Uterus (tissue), 4 donors: ENCODE data around the gene TK1. TPM values are rescaled to one million over a fixed set of nuclear protein-coding genes. Genes with fewer than 3 reads are reported as not detected.

Experiments
- DNase-seq, 2 donors: peaks; one replicate each; pipeline ENCODE4 v3.0.0-alpha.2; 2019 to 2020
- H3K27ac ChIP-seq, 2 donors: fragments of 200-600 bp; sonication (generic); 1 replicate in 1 of 2; 2 replicates in 1 of 2; pipeline ENCODE4 v1.5.1; 2016 to 2018
- H3K27me3 ChIP-seq, 2 donors: fragments of 200-600 bp; sonication (generic); one replicate each; pipeline ENCODE4 v1.5.1; 2018 to 2019; ENCODE audit warnings: control low read depth in 1 of 2
- H3K36me3 ChIP-seq, 2 donors: fragments of 200-600 bp; sonication (generic); one replicate each; pipeline ENCODE4 v1.5.1; 2019; ENCODE audit warnings: control low read depth in 1 of 2
- H3K4me1 ChIP-seq, 2 donors: fragments of 200-600 bp; sonication (generic); one replicate each; pipeline ENCODE4 v1.5.1; 2018 to 2019; ENCODE audit warnings: control low read depth in 1 of 2
- H3K4me3 ChIP-seq, 2 donors: fragments of 200-600 bp; sonication (generic); 1 replicate in 1 of 2; 2 replicates in 1 of 2; pipeline ENCODE4 v1.5.1; 2018 to 2019; ENCODE audit warnings: mild to moderate bottlenecking in 1 of 2
- H3K9me3 ChIP-seq, 2 donors: fragments of 200-600 bp; sonication (generic); one replicate each; pipeline ENCODE4 v1.5.1; 2019; ENCODE audit warnings: control low read depth in 1 of 2
- POLR2A ChIP-seq, 2 donors: fragments of 450-650 bp; IDR thresholded peaks; one replicate each; pipeline ENCODE4 v1.6.1; 2016; ENCODE audit warnings: antibody characterized with exemption in 2 of 2, mild to moderate bottlenecking in 1 of 2, moderate library complexity in 1 of 2
- intact Hi-C: fragments of 100-400 bp; cut with DNase I; formaldehyde crosslinking; loops from one replicate; pipeline ENCODE4 v1.15.1; 2023; ENCODE audit warnings: low total_unique reads
- total RNA-seq, 4 donors: library from RNA; depleted of rRNA in 3 of 4; stranded (reverse); fragments of >200 nt in 3 of 4; gene quantifications; one replicate each; pipeline versions ENCODE4 v1.1.0 to v1.2.4, GENCODE V29; 2014 to 2023
- TF ChIP-seq, protein P1 (sequence below), 4 experiments: fragments of 200-600 bp in 2 of 4; fragments of 450-650 bp in 2 of 4; sonication (generic) in 2 of 4; IDR thresholded peaks; one replicate each; pipeline ENCODE4 v1.5.1; 2016 to 2019; ENCODE audit warnings: antibody characterized with exemption in 4 of 4, mild to moderate bottlenecking in 2 of 4, moderate library complexity in 1 of 4
- donor health status: DM: yes; HTN: yes; CAD: no.

TK1 gene
- total RNA-seq, 4 donors from 2014 or later: 1.4 to 40.8 TPM; not detected in 2

GRCh38 chr17:78168903-78169793 lies 17.7 kb downstream of the TK1 start:
- no peaks in the 10 kb centered on the region for H3K36me3 ChIP-seq
- H3K4me1 ChIP-seq: peaks cover 0 to 10% of the 10 kb centered on the region in 2 donors
- intact Hi-C loops: no loop called here
- no peaks in the 10 kb centered on the region for H3K9me3 ChIP-seq
- peak overlapping the region; percentile 68 to 93 for H3K27ac ChIP-seq
- peak; percentile 46 to 64 for DNase-seq
- H3K27me3 ChIP-seq: no peaks in the 10 kb centered on the region
- H3K4me3 ChIP-seq: peak overlapping the region; percentile 34 to 96
- TF ChIP-seq, protein P1, sequence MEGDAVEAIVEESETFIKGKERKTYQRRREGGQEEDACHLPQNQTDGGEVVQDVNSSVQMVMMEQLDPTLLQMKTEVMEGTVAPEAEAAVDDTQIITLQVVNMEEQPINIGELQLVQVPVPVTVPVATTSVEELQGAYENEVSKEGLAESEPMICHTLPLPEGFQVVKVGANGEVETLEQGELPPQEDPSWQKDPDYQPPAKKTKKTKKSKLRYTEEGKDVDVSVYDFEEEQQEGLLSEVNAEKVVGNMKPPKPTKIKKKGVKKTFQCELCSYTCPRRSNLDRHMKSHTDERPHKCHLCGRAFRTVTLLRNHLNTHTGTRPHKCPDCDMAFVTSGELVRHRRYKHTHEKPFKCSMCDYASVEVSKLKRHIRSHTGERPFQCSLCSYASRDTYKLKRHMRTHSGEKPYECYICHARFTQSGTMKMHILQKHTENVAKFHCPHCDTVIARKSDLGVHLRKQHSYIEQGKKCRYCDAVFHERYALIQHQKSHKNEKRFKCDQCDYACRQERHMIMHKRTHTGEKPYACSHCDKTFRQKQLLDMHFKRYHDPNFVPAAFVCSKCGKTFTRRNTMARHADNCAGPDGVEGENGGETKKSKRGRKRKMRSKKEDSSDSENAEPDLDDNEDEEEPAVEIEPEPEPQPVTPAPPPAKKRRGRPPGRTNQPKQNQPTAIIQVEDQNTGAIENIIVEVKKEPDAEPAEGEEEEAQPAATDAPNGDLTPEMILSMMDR (IDR thresholded peaks at IDR 0.05): no peak
- no peak for TF ChIP-seq POLR2A (IDR thresholded peaks at IDR 0.05)

- DNase-seq: peak; percentile 62 to 75
- Histone ChIP-seq H3K4me3 (peak within 1 kb of the TSS; percentile 34 to 96), H3K36me3 (no peaks in the 10 kb centered on the region), H3K9me3 (no peaks in the 10 kb centered on the region), H3K27ac (peak within 1 kb of the TSS; percentile 68 to 93), H3K27me3 (no peaks in the 10 kb centered on the region), H3K4me1 (peaks cover 0 to 10% of the 10 kb centered on the region in 2 donors)
- intact Hi-C loops: no loop called here
- TF ChIP-seq, protein P1 (IDR thresholded peaks at IDR 0.05): peak in 2 of 4 experiments; percentile 8 to 20
- peak; percentile 72 to 94 for TF ChIP-seq POLR2A (IDR thresholded peaks at IDR 0.05)
Observed at GRCh38 chr17:78168242-78168902, 18.5 kb downstream of the TK1 start, which contains the start of gene SYNGR2. Gene SYNGR2, plus strand, starts transcription at chr17:78168581. Its CDS starts 36 bp downstream, at chr17:78168617.

GRCh38 chr17:78166416-78166815 lies 20.4 kb downstream of the TK1 start:
- Histone ChIP-seq H3K4me3 (no peak overlapping the region), H3K4me1 (peaks cover 0 to 2% of the 10 kb centered on the region in 2 donors), H3K27ac (no peak overlapping the region), H3K27me3 (no peaks in the 10 kb centered on the region), H3K36me3 (no peaks in the 10 kb centered on the region), H3K9me3 (no peaks in the 10 kb centered on the region)
- DNase-seq: no peak
- intact Hi-C loops: no loop called here
- no peak for TF ChIP-seq POLR2A (IDR thresholded peaks at IDR 0.05)
- TF ChIP-seq, protein P1 (IDR thresholded peaks at IDR 0.05): no peak

DNA sequence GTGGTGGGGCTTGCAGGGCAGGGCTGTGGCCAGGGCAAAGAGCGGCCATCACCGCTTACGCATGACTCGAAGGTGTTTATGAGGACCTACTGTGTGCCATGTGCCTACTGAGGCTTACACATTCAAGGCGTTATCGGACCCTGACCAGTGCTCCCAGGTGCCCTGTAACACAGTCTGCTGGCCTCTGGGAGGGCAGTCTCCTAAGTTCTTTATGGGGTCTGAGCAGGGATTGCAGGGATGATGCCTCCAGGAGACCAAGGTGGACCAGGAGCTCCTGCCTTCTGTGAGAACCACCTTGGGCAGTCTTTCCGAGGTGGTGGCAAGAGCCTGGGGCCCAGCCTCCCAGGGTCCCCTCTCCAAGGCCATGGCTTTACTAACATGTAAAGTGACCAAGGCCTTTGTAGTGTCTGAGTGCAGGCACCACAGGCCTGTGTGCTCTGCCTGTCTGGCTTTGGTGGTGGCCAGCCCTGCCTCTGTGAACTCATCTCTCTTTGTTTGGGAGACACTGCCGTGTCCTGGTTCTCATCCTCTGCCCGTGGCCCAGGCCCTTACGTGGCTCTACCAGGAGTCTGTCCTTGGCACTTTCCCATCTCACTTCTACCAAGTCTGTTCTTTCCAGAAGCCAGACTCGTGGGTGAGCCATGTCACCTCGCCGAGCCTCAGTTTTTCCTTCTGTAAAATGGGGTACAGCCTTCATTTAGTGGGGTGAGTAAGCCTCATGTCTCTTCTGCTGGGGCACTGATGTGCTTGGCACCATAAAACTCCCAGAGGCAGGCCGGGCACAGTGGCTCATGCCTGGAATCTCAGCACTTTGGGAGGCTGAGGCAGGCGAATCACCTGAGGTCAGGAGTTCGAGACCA lies 21.9 kb downstream of the TK1 start:
- TF ChIP-seq, protein P1 (IDR thresholded peaks at IDR 0.05): no peak
- TF ChIP-seq POLR2A (IDR thresholded peaks at IDR 0.05): no peak
- Histone ChIP-seq H3K4me3 (no peak overlapping the region), H3K27ac (no peak overlapping the region), H3K36me3 (no peaks in the 10 kb centered on the region), H3K9me3 (no peaks in the 10 kb centered on the region), H3K27me3 (no peaks in the 10 kb centered on the region), H3K4me1 (no peaks in the 10 kb centered on the region)
- no peak for DNase-seq
- intact Hi-C loops: no loop called here
